T follicular helper cell (primary cell): Measurements from ENCODE around the gene SGIP1.

Experiments used
- DNase-seq: peaks from one replicate; pipeline ENCODE4 v3.0.0-alpha.2; 2020; ENCODE audit warnings: low read depth
- total RNA-seq, 2 experiments: gene quantifications; one replicate each; lab custom pipeline; 2026; lab: John Stamatoyannopoulos, UW

Gene SGIP1, protein sequence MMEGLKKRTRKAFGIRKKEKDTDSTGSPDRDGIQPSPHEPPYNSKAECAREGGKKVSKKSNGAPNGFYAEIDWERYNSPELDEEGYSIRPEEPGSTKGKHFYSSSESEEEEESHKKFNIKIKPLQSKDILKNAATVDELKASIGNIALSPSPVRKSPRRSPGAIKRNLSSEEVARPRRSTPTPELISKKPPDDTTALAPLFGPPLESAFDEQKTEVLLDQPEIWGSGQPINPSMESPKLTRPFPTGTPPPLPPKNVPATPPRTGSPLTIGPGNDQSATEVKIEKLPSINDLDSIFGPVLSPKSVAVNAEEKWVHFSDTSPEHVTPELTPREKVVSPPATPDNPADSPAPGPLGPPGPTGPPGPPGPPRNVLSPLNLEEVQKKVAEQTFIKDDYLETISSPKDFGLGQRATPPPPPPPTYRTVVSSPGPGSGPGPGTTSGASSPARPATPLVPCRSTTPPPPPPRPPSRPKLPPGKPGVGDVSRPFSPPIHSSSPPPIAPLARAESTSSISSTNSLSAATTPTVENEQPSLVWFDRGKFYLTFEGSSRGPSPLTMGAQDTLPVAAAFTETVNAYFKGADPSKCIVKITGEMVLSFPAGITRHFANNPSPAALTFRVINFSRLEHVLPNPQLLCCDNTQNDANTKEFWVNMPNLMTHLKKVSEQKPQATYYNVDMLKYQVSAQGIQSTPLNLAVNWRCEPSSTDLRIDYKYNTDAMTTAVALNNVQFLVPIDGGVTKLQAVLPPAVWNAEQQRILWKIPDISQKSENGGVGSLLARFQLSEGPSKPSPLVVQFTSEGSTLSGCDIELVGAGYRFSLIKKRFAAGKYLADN
- total RNA-seq: 0 reads per million in 2 experiments

DNA sequence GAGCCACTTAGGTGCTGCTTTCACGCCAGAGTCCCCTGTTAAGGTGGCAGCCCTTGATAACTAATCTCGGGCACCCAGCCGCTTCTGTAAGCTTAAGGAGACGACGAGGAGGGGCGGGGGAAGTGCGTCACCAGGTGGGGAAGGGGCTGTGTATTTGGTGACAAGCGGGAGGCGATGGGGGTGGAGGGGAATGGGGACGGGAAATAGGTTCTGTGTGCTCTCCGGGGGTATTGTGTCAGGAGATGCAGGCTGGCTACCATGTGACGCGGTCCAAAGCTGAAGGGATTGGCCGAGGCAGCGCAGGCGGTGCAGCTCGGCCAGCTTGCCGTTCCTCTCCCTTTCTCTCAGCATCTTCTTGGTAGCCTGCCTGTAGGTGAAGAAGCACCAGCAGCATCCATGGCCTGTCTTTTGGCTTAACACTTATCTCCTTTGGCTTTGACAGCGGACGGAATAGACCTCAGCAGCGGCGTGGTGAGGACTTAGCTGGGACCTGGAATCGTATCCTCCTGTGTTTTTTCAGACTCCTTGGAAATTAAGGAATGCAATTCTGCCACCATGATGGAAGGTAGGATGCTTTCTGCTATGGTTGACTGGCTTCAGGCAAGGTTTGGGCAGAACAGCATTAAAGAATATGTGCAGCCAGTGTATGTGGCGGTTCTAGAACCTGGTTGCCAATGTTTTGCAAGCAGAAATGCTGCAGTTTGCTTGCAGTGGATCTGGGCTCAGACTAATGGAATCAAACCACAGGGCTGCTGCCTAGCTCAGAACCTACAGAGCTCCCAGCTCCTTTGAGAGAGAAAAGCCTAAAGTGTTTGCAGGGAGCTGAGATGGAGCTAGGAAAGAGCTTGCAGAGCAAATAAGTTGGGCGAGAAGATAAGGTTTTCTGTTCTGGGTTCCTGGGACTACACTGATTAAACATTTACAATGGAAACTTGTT, at the start of gene SGIP1:
SGIP1 (plus strand) TSS at position 350 of the 937 bp plus-strand sequence; CDS start at position 556, 206 bp downstream.
- no peak for DNase-seq

DNA sequence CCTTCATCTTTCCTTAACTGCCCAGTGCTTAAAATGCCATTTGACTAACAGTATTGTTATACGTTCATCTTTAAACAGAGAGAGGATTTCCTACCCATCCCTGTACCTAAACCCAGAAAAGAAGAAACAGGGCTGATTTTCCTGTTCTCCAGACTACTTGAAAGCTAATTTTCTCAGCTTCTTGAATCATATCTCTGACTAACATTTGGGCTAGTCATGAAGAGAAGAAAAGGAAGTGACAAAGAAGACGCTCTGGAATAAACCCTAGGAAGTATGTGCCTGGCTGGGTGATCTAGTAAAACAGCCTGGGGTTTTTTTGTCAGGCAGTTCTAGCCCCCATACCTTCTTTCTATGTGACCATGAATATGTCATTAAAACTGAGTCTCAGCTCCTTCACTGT, 44.8 kb upstream of the SGIP1 start:
- no peak for DNase-seq

DNA sequence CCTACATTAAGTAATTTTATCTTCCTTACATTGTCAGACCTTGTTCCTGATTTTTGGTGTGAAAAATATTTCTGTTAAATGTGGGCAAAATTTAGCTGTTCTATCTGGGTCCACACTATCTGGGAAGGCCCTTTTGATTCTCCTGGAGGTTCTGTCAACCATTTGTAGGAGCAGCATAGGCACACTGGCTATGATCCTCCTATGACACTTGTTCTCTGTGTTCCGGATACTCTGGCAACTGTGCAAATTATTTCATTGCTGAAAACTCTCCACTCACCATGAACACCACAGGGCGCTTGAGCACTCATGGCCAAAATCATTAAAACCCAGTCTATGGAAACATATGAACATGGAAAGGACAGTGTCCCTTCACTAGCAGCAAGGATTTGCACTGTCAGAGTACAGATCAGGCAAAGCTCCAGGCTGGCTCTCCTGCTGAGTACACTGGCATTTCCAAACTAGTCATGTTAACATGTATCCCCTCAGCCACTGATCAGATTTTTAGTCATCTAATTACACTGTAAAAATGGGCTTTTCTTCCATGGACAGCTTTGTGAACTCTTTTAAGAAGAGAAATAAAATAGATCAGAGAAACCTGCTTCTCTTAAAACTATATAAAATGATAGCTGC, 43.9 kb upstream of the SGIP1 start:
- no peak for DNase-seq

DNA sequence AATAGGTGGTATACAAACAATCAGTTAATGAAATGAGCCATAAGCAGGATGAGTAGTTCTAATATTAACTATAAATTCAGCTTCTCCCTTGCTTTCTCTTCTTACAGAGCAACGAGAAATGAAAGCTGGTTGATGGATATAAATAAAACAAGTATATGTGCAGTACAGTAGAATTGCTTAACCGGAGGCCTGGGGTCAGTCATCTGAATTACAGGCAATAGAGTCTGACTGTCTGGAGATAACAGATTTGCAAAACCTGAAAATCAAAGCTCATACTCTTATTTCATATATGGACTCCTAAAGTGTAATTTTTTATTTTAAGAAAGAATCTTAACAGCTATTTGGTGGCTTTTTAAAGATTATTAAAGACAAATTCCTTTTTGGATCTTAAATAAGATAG, 43.1 kb upstream of the SGIP1 start:
- no peak for DNase-seq

DNA sequence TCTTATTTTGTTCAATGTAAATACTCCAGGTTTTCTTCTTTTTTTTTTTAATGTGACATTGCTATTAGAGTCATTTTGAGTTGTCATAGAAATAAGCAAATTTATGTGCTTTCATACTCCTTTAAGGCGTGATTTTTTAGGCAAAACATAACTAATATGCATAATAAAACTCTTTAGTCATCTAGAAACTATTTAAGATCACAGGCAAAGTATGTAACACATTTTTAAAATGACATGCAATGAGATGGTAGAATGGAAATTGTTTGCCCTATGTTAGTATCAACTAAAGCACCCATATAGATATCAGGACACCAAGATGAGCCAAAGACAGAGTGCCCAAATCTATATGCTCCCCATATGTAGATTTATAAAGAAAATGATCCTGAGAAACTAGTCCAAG, 41.5 kb upstream of the SGIP1 start:
- DNase-seq: no peak

DNA sequence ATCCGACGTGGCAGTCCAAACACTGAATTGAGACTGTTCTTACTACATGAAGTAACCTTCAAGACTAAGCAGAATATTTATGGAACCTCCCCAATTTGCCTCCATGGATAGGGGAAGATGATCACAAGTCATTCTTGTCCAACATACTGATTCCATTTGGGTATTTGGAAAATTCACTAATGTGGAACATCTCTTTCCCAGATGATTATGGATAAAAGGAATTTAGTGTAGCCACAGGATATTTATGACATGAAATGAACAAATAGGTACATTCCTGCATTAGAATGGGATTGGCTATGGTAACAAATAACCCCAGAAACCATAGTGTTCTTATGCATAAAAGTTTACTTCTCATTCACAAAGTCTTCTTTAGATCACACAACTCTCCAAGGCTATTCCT, 40.2 kb upstream of the SGIP1 start:
- DNase-seq: no peak

DNA sequence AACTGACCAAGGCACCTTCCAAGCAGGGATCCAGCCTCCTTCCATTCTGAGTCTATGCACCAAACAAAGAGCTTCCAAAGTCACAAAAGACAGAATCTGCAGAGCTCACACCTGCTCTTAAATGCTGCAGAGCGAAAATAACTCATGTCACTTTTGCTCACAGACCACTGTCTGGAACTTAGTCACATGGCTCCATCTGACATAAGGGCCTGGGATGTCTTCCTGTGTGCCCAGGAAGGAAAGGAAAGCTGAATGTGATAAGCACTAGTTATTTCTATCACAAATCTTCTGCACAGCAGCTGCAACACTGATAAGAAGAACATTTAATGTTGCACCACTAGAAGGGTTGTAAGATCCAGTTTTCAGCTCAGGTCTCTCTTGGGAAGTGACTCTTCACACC, 39.5 kb upstream of the SGIP1 start:
- DNase-seq: no peak

DNA sequence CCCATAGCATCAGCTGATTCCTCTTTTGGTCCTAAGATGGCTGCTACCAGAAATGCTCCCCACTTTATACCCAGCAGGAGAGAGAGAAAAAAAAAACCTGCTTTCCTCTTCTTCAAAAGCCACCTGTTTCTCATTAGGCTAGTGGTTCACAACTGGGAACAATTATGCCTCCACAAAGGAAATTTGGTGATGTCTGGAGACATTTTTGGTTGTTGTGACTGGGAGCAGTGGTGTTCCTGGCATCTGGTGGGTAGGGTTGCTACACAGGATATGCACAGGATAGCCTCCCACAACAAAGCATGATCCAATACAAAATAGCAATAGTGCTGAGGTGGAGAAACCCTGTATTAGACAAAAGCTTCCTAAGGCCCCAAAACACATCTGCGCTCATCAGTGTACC, 38.5 kb upstream of the SGIP1 start:
- DNase-seq: no peak

DNA sequence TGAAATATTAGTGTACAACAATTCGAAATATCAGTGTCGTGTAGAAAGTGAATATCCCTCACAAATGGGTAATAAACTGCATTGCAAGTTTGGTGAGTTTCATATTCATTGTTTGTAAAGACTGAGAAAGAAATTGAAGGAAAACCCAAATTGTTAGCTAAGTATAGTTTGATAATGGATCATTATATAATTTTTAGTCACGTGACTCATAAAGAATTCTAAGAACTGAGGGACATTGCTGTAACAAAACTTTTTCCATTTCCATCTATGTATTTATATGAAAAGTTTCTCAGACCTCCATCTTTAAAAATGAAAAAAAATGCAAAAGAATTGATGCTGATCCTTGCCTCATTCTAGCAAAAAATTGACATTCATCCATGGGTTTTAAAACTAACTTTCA, 36.0 kb upstream of the SGIP1 start:
- no peak for DNase-seq

DNA sequence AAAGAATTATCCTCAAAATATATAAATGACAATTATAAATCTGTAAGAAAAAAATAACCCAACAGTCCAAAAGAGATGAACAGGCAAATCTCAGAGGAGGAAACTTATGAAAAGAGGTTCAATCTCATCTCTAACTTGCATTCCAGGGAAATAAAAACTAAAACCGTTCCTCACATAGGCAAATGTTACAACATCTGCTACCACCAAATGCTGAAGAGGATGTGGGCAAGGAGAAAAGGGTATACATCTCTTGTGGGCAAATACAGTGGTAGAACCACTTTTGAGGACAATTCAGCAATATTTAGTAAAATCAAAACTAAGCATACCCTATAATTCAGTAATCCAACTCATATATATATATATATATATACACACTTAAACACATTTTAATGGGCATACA, 33.7 kb upstream of the SGIP1 start:
- DNase-seq: no peak

DNA sequence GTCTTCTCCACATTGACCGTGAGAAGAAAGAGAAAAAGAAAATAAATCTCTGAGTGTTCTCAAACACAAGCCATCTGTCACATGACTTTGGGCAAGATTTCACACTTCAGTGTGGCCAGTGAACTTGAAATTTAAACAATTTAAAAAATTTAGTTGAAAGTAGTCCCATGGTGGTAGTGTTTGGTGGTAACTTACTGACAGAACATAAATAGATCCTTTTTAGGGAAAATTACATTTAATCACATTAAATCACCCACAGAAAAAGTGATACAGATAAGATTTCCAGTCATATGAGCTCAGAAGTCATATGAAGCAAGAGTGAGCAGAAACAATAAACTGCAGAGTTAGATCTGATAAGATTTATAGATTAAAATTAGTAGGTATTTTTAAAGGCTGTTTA, 31.9 kb upstream of the SGIP1 start:
- no peak for DNase-seq

DNA sequence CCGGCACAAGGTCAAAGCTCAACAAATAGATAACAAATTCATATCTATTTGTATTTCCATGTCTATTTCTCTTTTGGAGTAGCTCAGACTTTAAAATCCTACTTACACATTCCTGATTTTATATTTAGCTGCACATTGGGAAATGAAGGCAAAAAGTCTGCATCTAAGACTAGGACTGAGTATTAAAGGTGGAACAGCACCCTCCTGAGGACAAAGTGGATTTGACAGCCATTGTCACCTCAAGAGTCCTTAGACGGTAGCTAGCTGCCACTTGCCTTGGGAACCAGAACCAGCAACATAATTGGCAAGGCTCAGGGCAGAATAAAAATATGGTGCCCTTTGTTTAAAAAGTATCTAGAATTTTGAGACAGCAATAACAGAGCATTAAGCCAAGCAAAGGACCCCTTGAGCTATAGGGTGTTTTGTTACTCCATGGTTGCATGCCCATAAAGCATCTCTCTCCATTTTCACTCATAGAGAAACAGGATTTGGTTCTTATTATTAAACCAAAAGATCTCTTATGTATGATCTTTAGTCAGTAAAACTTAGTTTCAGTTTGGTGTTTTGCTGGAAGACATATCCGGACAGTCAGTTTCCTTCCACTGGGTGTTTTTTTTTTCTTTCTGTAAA, 30.0 kb upstream of the SGIP1 start:
- DNase-seq: no peak

DNA sequence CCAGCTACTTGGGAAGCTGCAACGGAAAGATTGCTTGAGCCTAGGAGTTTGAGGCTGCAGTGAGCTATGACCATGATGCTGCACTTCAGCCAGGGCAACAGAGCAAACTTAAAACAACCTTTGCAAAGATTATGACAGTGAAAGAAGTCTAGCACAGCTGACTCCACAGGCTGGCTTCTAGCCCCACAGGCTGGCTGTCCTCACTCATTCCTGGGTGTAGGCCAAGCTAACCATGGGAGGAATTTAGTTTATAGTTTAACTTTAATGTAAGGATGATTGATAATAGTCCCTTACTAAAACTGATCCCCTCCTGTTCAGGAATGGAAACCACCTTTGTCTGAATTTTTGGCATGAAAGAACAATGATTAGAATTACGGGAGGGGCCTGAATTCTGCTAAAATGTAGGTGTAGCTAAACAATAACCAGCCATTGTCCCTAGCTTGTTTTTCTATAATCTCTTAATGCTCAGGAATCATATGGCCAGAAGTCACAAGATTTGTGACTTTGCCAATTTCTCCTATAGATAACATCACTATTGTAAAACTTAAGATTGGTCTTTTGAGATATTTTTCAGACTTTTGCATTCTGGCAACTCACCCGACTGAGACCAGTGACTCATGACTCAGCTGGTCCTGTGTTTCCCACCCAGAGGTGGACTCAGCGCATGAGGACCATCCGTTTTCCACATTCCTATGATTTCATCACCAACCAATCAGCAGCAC, 28.1 kb upstream of the SGIP1 start:
- no peak for DNase-seq

DNA sequence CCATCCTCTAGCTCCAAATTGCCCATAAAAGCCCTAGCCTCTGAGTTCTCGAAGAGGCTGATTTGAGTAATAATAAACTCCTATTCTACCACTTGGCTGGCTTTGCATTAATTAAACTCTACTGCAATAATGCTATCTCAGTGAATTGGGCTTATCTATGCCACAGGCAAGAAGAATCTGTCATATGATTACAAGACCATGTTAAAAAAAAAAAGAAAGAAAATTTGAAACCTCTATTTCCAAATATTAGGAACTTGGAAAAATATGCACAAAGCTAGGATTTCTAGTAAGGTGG, 27.6 kb upstream of the SGIP1 start:
- DNase-seq: no peak

DNA sequence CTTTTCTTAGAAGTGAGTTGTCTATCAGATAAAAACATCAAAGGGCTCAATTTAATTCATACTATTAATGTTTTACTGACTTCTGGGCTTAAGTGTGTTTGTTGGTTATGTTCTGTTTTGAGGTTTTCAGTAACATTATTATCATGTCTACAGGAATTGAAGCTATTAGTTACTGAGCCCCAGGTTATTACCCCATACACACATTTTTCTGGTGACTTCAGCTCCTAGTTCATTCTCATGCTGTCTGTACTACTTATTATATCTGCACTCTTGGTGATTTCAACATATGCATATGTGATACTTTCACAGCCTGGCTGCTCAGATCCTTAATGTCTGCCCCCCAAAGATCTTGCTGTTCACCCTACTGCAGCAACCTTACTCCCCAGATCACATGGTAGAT, 27.0 kb upstream of the SGIP1 start:
- DNase-seq: no peak

DNA sequence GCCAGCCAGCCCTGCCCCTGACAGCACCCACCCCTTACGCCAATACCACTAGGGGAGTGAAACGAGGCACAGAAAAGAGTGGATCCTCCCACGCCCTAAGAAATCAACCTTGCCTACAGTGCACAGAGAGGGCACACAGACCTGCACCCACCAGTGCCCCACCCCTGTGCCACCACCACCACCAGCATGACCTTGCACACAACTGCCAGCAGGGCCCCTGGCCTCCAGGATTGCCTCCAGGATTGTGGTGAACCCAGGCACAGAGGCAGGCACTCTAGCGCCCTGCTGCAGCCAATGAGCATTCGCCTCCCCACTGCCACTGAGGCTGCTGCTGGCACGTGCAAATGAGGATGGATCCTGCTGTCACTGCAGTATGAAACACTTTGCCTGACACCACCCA, 23.5 kb upstream of the SGIP1 start:
- DNase-seq: no peak

DNA sequence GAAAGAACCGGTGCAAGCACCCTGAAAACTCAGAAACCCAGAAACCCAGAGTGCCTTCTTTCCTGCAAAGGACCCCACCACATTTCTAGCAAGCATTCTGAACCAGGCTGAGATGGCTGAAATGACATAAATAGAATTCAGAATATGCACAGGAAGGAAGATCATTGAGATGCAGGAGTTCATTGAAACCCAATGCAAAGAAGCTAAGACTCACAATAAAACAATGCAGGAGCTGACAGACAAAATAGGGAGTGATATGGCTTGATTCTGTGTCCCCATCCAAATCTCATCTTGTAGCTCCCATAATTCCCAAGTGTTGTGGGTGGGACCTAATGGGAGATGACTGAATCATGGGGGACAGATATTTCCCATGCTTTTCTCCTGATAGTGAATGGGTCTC, 22.8 kb upstream of the SGIP1 start:
- no peak for DNase-seq

DNA sequence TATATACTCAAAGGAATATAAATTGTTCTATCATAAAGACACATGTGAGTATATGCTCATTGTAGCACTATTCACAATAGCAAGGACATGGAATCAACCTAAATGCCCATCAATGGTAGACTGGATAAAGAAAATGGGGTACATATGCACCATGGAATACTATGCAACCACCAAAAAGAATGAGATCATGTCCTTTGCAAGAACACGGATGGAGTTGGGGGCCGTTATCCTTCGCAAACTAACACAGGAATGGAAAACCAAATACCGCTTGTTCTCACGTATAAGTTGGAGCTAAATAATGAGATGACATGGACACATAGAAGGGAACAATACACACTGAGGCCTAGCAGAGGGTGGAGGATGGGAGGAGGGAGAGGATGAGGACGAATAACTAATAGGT, 16.0 kb upstream of the SGIP1 start:
- DNase-seq: no peak

DNA sequence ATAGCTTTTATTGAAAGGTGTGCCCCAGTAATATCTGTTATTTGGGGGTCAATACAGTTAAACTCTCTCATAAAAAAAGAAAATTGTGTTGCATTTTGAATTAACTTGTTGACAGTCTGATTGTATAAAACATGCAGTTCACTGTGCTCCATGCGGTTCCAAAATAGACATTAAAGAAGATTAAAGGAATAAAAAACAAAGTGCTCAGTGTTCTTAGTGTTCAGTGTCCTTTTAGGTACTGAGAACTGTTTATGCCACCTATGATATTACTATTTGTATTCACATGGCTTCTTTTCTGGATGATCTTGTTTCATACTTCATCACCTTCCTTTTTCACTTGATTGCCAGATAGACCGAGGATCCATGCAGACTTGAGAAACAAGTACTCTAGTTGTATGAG, 15.3 kb upstream of the SGIP1 start:
- no peak for DNase-seq

DNA sequence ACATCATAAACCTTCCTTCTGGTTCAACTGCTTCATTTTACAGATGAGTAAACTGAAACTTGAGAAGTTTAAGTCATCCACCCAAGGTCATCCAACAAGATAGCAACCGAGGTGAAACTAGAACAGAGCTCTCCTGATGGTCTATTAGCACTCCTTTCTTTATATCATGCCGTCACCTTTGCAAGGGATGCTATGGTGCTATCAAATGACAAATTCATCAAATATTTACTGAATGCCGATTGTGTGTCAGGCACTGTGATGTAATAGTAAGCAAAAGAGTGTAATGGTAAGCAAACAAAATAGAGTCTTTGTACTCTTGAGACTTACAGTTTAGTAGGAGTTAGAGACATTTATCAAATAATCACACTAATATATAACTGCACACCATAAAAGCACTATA, 14.0 kb upstream of the SGIP1 start:
- no peak for DNase-seq

DNA sequence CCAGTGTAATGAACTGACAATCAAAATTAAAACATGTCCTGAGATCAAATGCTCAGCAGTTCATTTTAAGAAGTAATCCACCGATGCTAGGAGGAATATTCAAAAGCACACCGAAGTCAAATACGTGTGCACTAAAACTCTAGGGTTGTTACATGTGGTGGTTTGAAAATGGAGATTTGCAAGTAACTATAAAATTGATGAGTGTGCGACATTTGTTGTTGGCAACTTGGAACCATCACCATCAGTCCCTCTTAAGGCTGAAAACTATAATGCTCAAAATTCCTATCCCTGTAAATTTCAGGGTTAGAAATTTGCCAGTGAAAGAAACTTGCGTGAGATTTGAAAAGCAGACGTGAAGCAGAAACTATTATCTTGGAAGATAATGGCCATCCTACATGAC, 13.3 kb upstream of the SGIP1 start:
- no peak for DNase-seq
